ENCODE results near the gene PRND. TPM values are rescaled to one million over a fixed set of nuclear protein-coding genes. Genes with fewer than 3 reads are reported as not detected.
A peak's percentile ranks its signal among the peaks of the same experiment; 100 is the strongest.

PRND gene
- total and polyA plus RNA-seq, 5 donors from 2014 or later = 0.05 to 0.26 (median 0.17) TPM; not detected in 2

GRCh38 chr20:4683261-4683660 lies 38.4 kb upstream of the PRND start:
- Histone ChIP-seq H3K36me3 (ENCODE audit: control insufficient read depth, insufficient read depth, low read length) (no peaks in the 10 kb centered on the region), H3K9me3 (ENCODE audit: control insufficient read depth in 2 of 2, low read length in 2 of 2) (no peaks in the 10 kb centered on the region), H3K4me1 (ENCODE audit: control insufficient read depth, insufficient read depth, low read length, poor library complexity, severe bottlenecking) (peaks cover 40% of the 10 kb centered on the region), H3K27ac (ENCODE audit: insufficient read depth, low read length, poor library complexity, severe bottlenecking) (peak overlapping the region; percentile 62), H3K4me3 (ENCODE audit: low read depth, low read length) (peak overlapping the region; percentile 37), H3K27me3 (ENCODE audit: control insufficient read depth, insufficient read depth, low read length) (no peaks in the 10 kb centered on the region)
- Mint-ChIP-seq H3K4me3 (no peak overlapping the region), H3K36me3 (no peaks in the 10 kb centered on the region), H3K9me3 (no peaks in the 10 kb centered on the region), H3K4me1 (peaks cover 20 to 44% (median 28%) of the 10 kb centered on the region in 4 donors), H3K27ac (peak overlapping the region in 2 of 3 donors; percentile 95 to 96), H3K27me3 (no peaks in the 10 kb centered on the region)
- no peak for DNase-seq
- no peak for ATAC-seq (ENCODE audit: low read depth in 2 of 2)

- no peaks in the 10 kb centered on the region for H3K27me3 ChIP-seq (ENCODE audit: control insufficient read depth, insufficient read depth, low read length)
- no peaks in the 10 kb centered on the region for H3K36me3 ChIP-seq (ENCODE audit: control insufficient read depth, insufficient read depth, low read length)
- peaks cover 33 to 59% (median 43%) of the 10 kb centered on the region in 4 donors for H3K4me1 Mint-ChIP-seq
- peak overlapping the region; percentile 92 for H3K27ac ChIP-seq (ENCODE audit: insufficient read depth, low read length, poor library complexity, severe bottlenecking)
- no peaks in the 10 kb centered on the region for H3K36me3 Mint-ChIP-seq
- DNase-seq (no peak), ATAC-seq (ENCODE audit: low read depth in 2 of 2) (no peak)
- peaks cover 57% of the 10 kb centered on the region for H3K4me1 ChIP-seq (ENCODE audit: control insufficient read depth, insufficient read depth, low read length, poor library complexity, severe bottlenecking)
- no peaks in the 10 kb centered on the region for H3K27me3 Mint-ChIP-seq
- H3K27ac Mint-ChIP-seq = peak overlapping the region; percentile 95 to 97 (median 96)
- no peaks in the 10 kb centered on the region for H3K9me3 ChIP-seq (ENCODE audit: control insufficient read depth in 2 of 2, low read length in 2 of 2)
- no peak overlapping the region for H3K4me3 ChIP-seq (ENCODE audit: low read depth, low read length)
- H3K4me3 Mint-ChIP-seq = peak overlapping the region; percentile 81 to 97 (median 89)
- no peaks in the 10 kb centered on the region for H3K9me3 Mint-ChIP-seq
Measured at GRCh38 chr20:4684837-4685413, 36.8 kb upstream of the PRND start.

DNA sequence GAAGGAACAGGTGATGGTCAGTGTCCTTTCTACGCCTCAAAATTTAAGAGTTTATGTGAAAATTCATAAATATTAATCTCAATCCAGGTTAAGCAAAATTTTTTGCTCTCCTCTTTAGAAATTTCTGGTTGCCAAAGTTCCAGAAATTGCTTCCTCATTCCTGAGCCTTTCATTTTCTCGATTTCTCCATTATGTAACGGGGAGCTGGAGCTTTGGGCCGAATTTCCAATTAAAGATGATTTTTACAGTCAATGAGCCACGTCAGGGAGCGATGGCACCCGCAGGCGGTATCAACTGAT lies 35.8 kb upstream of the PRND start:
- Histone ChIP-seq H3K36me3 (ENCODE audit: control insufficient read depth, insufficient read depth, low read length) (no peaks in the 10 kb centered on the region), H3K27me3 (ENCODE audit: control insufficient read depth, insufficient read depth, low read length) (no peaks in the 10 kb centered on the region), H3K27ac (ENCODE audit: insufficient read depth, low read length, poor library complexity, severe bottlenecking) (peak overlapping the region; percentile 92), H3K4me1 (ENCODE audit: control insufficient read depth, insufficient read depth, low read length, poor library complexity, severe bottlenecking) (peaks cover 60% of the 10 kb centered on the region), H3K4me3 (ENCODE audit: low read depth, low read length) (peak overlapping the region; percentile 88), H3K9me3 (ENCODE audit: control insufficient read depth in 2 of 2, low read length in 2 of 2) (no peaks in the 10 kb centered on the region)
- DNase-seq (no peak), ATAC-seq (ENCODE audit: low read depth in 2 of 2) (no peak)
- H3K4me1 Mint-ChIP-seq = peaks cover 39 to 67% (median 51%) of the 10 kb centered on the region in 4 donors
- peak overlapping the region; percentile 81 to 97 (median 89) for H3K4me3 Mint-ChIP-seq
- H3K27ac Mint-ChIP-seq = peak overlapping the region; percentile 95 to 96 (median 95)
- H3K36me3 Mint-ChIP-seq = peaks cover 1% of the 10 kb centered on the region
- no peaks in the 10 kb centered on the region for H3K9me3 Mint-ChIP-seq
- H3K27me3 Mint-ChIP-seq = no peaks in the 10 kb centered on the region

GRCh38 chr20:4688305-4688704 lies 33.4 kb upstream of the PRND start:
- ATAC-seq (ENCODE audit: low read depth in 2 of 2) = no peak
- Histone ChIP-seq H3K27me3 (ENCODE audit: control insufficient read depth, insufficient read depth, low read length) (no peaks in the 10 kb centered on the region), H3K4me3 (ENCODE audit: low read depth, low read length) (peak overlapping the region; percentile 0), H3K9me3 (ENCODE audit: control insufficient read depth in 2 of 2, low read length in 2 of 2) (no peaks in the 10 kb centered on the region), H3K27ac (ENCODE audit: insufficient read depth, low read length, poor library complexity, severe bottlenecking) (peak overlapping the region; percentile 92), H3K36me3 (ENCODE audit: control insufficient read depth, insufficient read depth, low read length) (peaks cover 5% of the 10 kb centered on the region), H3K4me1 (ENCODE audit: control insufficient read depth, insufficient read depth, low read length, poor library complexity, severe bottlenecking) (peaks cover 64% of the 10 kb centered on the region)
- Mint-ChIP-seq H3K27ac (peak overlapping the region; percentile 34 to 87 (median 60)), H3K9me3 (no peaks in the 10 kb centered on the region), H3K4me3 (peak overlapping the region; percentile 89 to 96 (median 90)), H3K36me3 (peaks cover 21% of the 10 kb centered on the region), H3K4me1 (peaks cover 55 to 85% (median 71%) of the 10 kb centered on the region in 4 donors), H3K27me3 (no peaks in the 10 kb centered on the region)
- DNase-seq = no peak

- no peaks in the 10 kb centered on the region for H3K27me3 Mint-ChIP-seq
- peak overlapping the region; percentile 92 for H3K27ac ChIP-seq (ENCODE audit: insufficient read depth, low read length, poor library complexity, severe bottlenecking)
Measured at GRCh38 chr20:4689220-4689619, 32.5 kb upstream of the PRND start.

GRCh38 chr20:4691753-4692152 lies 30.0 kb upstream of the PRND start:
- Mint-ChIP-seq H3K27ac (peak overlapping the region in 1 of 3 donors; percentile 53), H3K27me3 (no peaks in the 10 kb centered on the region), H3K4me3 (peak overlapping the region in 1 of 4 donors; percentile 70), H3K4me1 (peaks cover 58 to 80% (median 75%) of the 10 kb centered on the region in 4 donors), H3K9me3 (no peaks in the 10 kb centered on the region), H3K36me3 (peaks cover 38% of the 10 kb centered on the region)
- H3K27me3 ChIP-seq (ENCODE audit: control insufficient read depth, insufficient read depth, low read length) = no peaks in the 10 kb centered on the region
- H3K4me3 ChIP-seq (ENCODE audit: low read depth, low read length) = no peak overlapping the region
- H3K4me1 ChIP-seq (ENCODE audit: control insufficient read depth, insufficient read depth, low read length, poor library complexity, severe bottlenecking) = peaks cover 42% of the 10 kb centered on the region
- H3K27ac ChIP-seq (ENCODE audit: insufficient read depth, low read length, poor library complexity, severe bottlenecking) = no peak overlapping the region
- ATAC-seq (ENCODE audit: low read depth in 2 of 2) = no peak
- H3K36me3 ChIP-seq (ENCODE audit: control insufficient read depth, insufficient read depth, low read length) = peaks cover 10% of the 10 kb centered on the region
- H3K9me3 ChIP-seq (ENCODE audit: control insufficient read depth in 2 of 2, low read length in 2 of 2) = no peaks in the 10 kb centered on the region
- no peak for DNase-seq

More at GRCh38 chr20:4689220-4689619, 32.5 kb upstream of the PRND start:
- peak overlapping the region; percentile 22 for H3K4me3 ChIP-seq (ENCODE audit: low read depth, low read length)
- H3K36me3 Mint-ChIP-seq = peaks cover 24% of the 10 kb centered on the region
- DNase-seq (no peak), ATAC-seq (ENCODE audit: low read depth in 2 of 2) (no peak)
- peak overlapping the region; percentile 5 to 89 (median 42) for H3K4me3 Mint-ChIP-seq
- H3K36me3 ChIP-seq (ENCODE audit: control insufficient read depth, insufficient read depth, low read length) = peaks cover 8% of the 10 kb centered on the region
- no peaks in the 10 kb centered on the region for H3K27me3 ChIP-seq (ENCODE audit: control insufficient read depth, insufficient read depth, low read length)
- peaks cover 55% of the 10 kb centered on the region for H3K4me1 ChIP-seq (ENCODE audit: control insufficient read depth, insufficient read depth, low read length, poor library complexity, severe bottlenecking)
- H3K9me3 Mint-ChIP-seq = no peaks in the 10 kb centered on the region
- peaks cover 59 to 82% (median 71%) of the 10 kb centered on the region in 4 donors for H3K4me1 Mint-ChIP-seq
- no peaks in the 10 kb centered on the region for H3K9me3 ChIP-seq (ENCODE audit: control insufficient read depth in 2 of 2, low read length in 2 of 2)
- H3K27ac Mint-ChIP-seq = peak overlapping the region in 2 of 3 donors; percentile 38 to 45

DNA sequence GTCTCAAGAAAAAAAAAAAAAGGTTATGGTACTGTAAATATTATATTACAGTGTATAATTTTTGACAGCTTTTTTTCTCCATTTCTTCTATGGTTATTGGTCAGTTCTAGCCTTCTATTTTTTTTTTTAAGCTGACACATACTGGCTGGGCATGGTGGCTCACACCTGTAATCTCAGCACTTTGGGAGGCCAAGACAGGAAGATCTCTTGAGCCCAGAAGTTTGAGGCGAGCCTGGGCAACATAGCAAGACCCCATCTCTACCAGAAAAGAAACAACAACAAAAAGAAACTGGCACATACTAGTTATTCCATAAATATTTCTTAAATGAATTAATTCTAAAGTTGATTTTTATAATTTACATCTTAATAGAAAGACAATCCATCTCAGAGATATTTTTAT lies 27.6 kb upstream of the PRND start:
- H3K27me3 ChIP-seq (ENCODE audit: control insufficient read depth, insufficient read depth, low read length) = no peaks in the 10 kb centered on the region
- Mint-ChIP-seq H3K36me3 (peaks cover 38% of the 10 kb centered on the region), H3K4me3 (peak overlapping the region in 1 of 4 donors; percentile 13), H3K4me1 (peaks cover 54 to 72% (median 70%) of the 10 kb centered on the region in 4 donors), H3K27ac (no peak overlapping the region), H3K9me3 (no peaks in the 10 kb centered on the region), H3K27me3 (no peaks in the 10 kb centered on the region)
- H3K9me3 ChIP-seq (ENCODE audit: control insufficient read depth in 2 of 2, low read length in 2 of 2) = no peaks in the 10 kb centered on the region
- H3K36me3 ChIP-seq (ENCODE audit: control insufficient read depth, insufficient read depth, low read length) = peaks cover 20% of the 10 kb centered on the region
- ATAC-seq (ENCODE audit: low read depth in 2 of 2) (no peak), DNase-seq (no peak)
- H3K27ac ChIP-seq (ENCODE audit: insufficient read depth, low read length, poor library complexity, severe bottlenecking) = no peak overlapping the region
- H3K4me1 ChIP-seq (ENCODE audit: control insufficient read depth, insufficient read depth, low read length, poor library complexity, severe bottlenecking) = peaks cover 34% of the 10 kb centered on the region
- no peak overlapping the region for H3K4me3 ChIP-seq (ENCODE audit: low read depth, low read length)
